ENCODE data around the gene RBMS1.
"Not testable (repeated sequence)": the region's sequence is repeated elsewhere in the genome, so short reads cannot be mapped to it uniquely, and the experiment has no call there.

RBMS1 gene

GRCh38 chr2:160445673-160446072 is 47.9 kb downstream of the RBMS1 start:
- Histone ChIP-seq H3K4me1 (ENCODE audit: low read length) (no peaks in the 10 kb centered on the region), H2AFZ (ENCODE audit: low read depth, low read length) (no peak overlapping the region), H3K9me3 (ENCODE audit: insufficient read depth, low read length) (no peaks in the 10 kb centered on the region), H4K20me1 (ENCODE audit: insufficient read depth, low read length) (no peaks in the 10 kb centered on the region), H3K36me3 (replicated peaks; ENCODE audit: low read depth, low read length) (no peaks in the 10 kb centered on the region), H3K79me2 (ENCODE audit: low read length) (no peaks in the 10 kb centered on the region), H3K9ac (ENCODE audit: low read length) (no peak overlapping the region), H3K27ac (ENCODE audit: low read length) (no peak overlapping the region), H3K4me2 (ENCODE audit: low read length) (no peak overlapping the region), H3K4me3 (ENCODE audit: low read length) (no peak overlapping the region), H3K27me3 (ENCODE audit: low read depth, low read length) (no peaks in the 10 kb centered on the region)
- no peak for TF ChIP-seq EZH2phosphoT487 (IDR thresholded peaks at IDR 0.05; ENCODE audit: low read depth)
- TF ChIP-seq, protein P1, sequence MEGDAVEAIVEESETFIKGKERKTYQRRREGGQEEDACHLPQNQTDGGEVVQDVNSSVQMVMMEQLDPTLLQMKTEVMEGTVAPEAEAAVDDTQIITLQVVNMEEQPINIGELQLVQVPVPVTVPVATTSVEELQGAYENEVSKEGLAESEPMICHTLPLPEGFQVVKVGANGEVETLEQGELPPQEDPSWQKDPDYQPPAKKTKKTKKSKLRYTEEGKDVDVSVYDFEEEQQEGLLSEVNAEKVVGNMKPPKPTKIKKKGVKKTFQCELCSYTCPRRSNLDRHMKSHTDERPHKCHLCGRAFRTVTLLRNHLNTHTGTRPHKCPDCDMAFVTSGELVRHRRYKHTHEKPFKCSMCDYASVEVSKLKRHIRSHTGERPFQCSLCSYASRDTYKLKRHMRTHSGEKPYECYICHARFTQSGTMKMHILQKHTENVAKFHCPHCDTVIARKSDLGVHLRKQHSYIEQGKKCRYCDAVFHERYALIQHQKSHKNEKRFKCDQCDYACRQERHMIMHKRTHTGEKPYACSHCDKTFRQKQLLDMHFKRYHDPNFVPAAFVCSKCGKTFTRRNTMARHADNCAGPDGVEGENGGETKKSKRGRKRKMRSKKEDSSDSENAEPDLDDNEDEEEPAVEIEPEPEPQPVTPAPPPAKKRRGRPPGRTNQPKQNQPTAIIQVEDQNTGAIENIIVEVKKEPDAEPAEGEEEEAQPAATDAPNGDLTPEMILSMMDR (IDR thresholded peaks at IDR 0.05; ENCODE audit: low read depth, low read length): no peak

DNA sequence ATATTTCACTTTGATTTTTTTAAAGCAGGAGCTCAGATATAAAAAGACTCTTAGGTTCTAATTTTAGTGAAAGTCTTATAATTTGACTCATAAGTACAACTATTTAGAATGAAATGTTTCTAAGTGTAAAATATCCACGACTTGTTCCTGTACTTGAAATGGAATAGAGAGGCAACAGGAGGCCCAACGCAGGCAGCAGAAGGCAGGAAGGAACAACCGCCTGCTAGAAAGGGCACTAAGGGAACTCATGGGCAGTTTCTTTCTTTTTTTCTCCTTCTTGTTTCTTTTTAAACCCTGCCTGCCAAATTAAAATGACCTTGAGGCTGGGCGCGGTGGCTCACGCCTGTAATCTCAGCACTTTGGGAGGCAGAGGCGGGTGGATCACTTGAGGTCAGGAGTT is 51.0 kb downstream of the RBMS1 start:
- H4K20me1 ChIP-seq (ENCODE audit: insufficient read depth, low read length): no peaks in the 10 kb centered on the region
- no peaks in the 10 kb centered on the region for H3K36me3 ChIP-seq (replicated peaks; ENCODE audit: low read depth, low read length)
- no peak overlapping the region for H2AFZ ChIP-seq (ENCODE audit: low read depth, low read length)
- no peaks in the 10 kb centered on the region; the same call in 1 of the 2 replicates for H3K9me3 ChIP-seq (ENCODE audit: insufficient read depth, low read length)
- TF ChIP-seq EZH2phosphoT487 (IDR thresholded peaks at IDR 0.05; ENCODE audit: low read depth): no peak
- TF ChIP-seq, protein P1 (IDR thresholded peaks at IDR 0.05; ENCODE audit: low read depth, low read length): no peak
- H3K27ac ChIP-seq (ENCODE audit: low read length): no peak overlapping the region
- no peak overlapping the region for H3K9ac ChIP-seq (ENCODE audit: low read length)
- no peaks in the 10 kb centered on the region for H3K27me3 ChIP-seq (ENCODE audit: low read depth, low read length)
- no peaks in the 10 kb centered on the region for H3K4me1 ChIP-seq (ENCODE audit: low read length)
- no peaks in the 10 kb centered on the region for H3K79me2 ChIP-seq (ENCODE audit: low read length)
- no peak overlapping the region for H3K4me2 ChIP-seq (ENCODE audit: low read length)
- H3K4me3 ChIP-seq (ENCODE audit: low read length): no peak overlapping the region

DNA sequence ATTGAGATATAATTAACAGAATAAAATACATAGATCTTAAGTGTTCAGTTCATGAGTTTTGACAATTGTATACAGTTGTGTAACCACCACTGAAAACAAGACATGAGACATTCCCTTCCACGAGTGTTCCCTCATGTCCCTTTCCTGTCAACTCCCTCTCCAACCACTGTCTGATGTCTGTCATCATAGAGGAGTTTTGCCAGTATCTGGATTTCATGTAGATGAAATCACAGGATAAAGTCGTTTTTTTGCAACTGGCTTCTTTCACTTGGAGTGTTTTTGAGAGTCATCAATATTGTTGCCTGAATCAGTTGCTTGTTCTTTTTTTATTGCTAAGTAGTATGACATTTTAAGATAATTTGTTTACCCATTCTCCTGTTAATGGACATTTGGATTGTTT is 52.7 kb downstream of the RBMS1 start:
- no peaks in the 10 kb centered on the region for H3K79me2 ChIP-seq (ENCODE audit: low read length)

GRCh38 chr2:160439038-160439437 is 54.6 kb downstream of the RBMS1 start:
- H3K27ac ChIP-seq (ENCODE audit: low read length); H4K20me1 ChIP-seq (ENCODE audit: insufficient read depth, low read length); H3K9ac ChIP-seq (ENCODE audit: low read length); H3K36me3 ChIP-seq (replicated peaks; ENCODE audit: low read depth, low read length); H3K79me2 ChIP-seq (ENCODE audit: low read length); H3K4me3 ChIP-seq (ENCODE audit: low read length); H3K4me2 ChIP-seq (ENCODE audit: low read length); H3K27me3 ChIP-seq (ENCODE audit: low read depth, low read length); H3K4me1 ChIP-seq (ENCODE audit: low read length); H3K9me3 ChIP-seq (ENCODE audit: insufficient read depth, low read length); H2AFZ ChIP-seq (ENCODE audit: low read depth, low read length): not testable (repeated sequence)

More for the DNA sequence above, 52.7 kb downstream of the RBMS1 start:
- no peaks in the 10 kb centered on the region for H3K36me3 ChIP-seq (replicated peaks; ENCODE audit: low read depth, low read length)
- no peaks in the 10 kb centered on the region for H4K20me1 ChIP-seq (ENCODE audit: insufficient read depth, low read length)
- no peak overlapping the region for H3K9ac ChIP-seq (ENCODE audit: low read length)
- no peak overlapping the region for H3K4me3 ChIP-seq (ENCODE audit: low read length)
- no peaks in the 10 kb centered on the region for H3K4me1 ChIP-seq (ENCODE audit: low read length)
- no peak overlapping the region for H2AFZ ChIP-seq (ENCODE audit: low read depth, low read length)
- H3K9me3 ChIP-seq (ENCODE audit: insufficient read depth, low read length): no peaks in the 10 kb centered on the region; the same call in 1 of the 2 replicates
- no peak overlapping the region for H3K27ac ChIP-seq (ENCODE audit: low read length)
- H3K27me3 ChIP-seq (ENCODE audit: low read depth, low read length): no peaks in the 10 kb centered on the region
- TF ChIP-seq, protein P1 (IDR thresholded peaks at IDR 0.05; ENCODE audit: low read depth, low read length): no peak
- TF ChIP-seq EZH2phosphoT487 (IDR thresholded peaks at IDR 0.05; ENCODE audit: low read depth): no peak
- H3K4me2 ChIP-seq (ENCODE audit: low read length): no peak overlapping the region

- H3K27ac ChIP-seq (ENCODE audit: low read length): no peak overlapping the region
- no peaks in the 10 kb centered on the region; the same call in 1 of the 2 replicates for H3K9me3 ChIP-seq (ENCODE audit: insufficient read depth, low read length)
- H3K79me2 ChIP-seq (ENCODE audit: low read length): no peaks in the 10 kb centered on the region
- no peak overlapping the region for H3K4me3 ChIP-seq (ENCODE audit: low read length)
- no peaks in the 10 kb centered on the region for H3K4me1 ChIP-seq (ENCODE audit: low read length)
- H2AFZ ChIP-seq (ENCODE audit: low read depth, low read length): no peak overlapping the region
- no peak overlapping the region for H3K4me2 ChIP-seq (ENCODE audit: low read length)
- H3K36me3 ChIP-seq (replicated peaks; ENCODE audit: low read depth, low read length): no peaks in the 10 kb centered on the region
- no peak overlapping the region for H3K9ac ChIP-seq (ENCODE audit: low read length)
- no peaks in the 10 kb centered on the region for H4K20me1 ChIP-seq (ENCODE audit: insufficient read depth, low read length)
- TF ChIP-seq, protein P1 (IDR thresholded peaks at IDR 0.05; ENCODE audit: low read depth, low read length): no peak
- TF ChIP-seq EZH2phosphoT487 (IDR thresholded peaks at IDR 0.05; ENCODE audit: low read depth): no peak
- no peaks in the 10 kb centered on the region for H3K27me3 ChIP-seq (ENCODE audit: low read depth, low read length)
Measured at GRCh38 chr2:160437273-160437672, 56.3 kb downstream of the RBMS1 start.

Data from OCI-LY3 (cell line).